Heart right ventricle (tissue), 16 donors: Measurements from ENCODE around the gene GREB1L. TPM values are rescaled to one million over a fixed set of nuclear protein-coding genes. Genes with fewer than 3 reads are reported as not detected.

ENCODE experiments used
- ATAC-seq, 8 donors: fragments of 200-7000 bp; cut with Tn5 transposase; one replicate each; pipeline ENCODE4 v1.9.1; 2020; ENCODE audit warnings: mild to moderate bottlenecking in 8 of 8, moderate library complexity in 8 of 8, moderate number of reproducible peaks in 1 of 8
- DNase-seq, 2 donors: peaks; one replicate each; pipeline ENCODE4 v3.0.0-alpha.2; 2020
- H3K27ac ChIP-seq, 10 donors: fragments of 200-600 bp; sonication (generic) in 2 of 10; one replicate each; pipeline versions ENCODE4 v1.5.0 to v1.8.0; 2020 to 2022; ENCODE audit warnings: mild to moderate bottlenecking in 3 of 10
- H3K27me3 ChIP-seq, 7 donors: fragments of 200-600 bp; one replicate each; pipeline ENCODE4 v1.8.0; 2021 to 2022; ENCODE audit warnings: mild to moderate bottlenecking in 2 of 7
- H3K36me3 ChIP-seq, 9 donors: fragments of 200-600 bp; sonication (generic) in 1 of 9; one replicate each; pipeline versions ENCODE4 v1.5.0 to v1.8.0; 2020 to 2022; ENCODE audit warnings: mild to moderate bottlenecking in 2 of 9
- H3K4me1 ChIP-seq, 9 donors: fragments of 200-600 bp; sonication (generic) in 1 of 9; one replicate each; pipeline versions ENCODE4 v1.5.0 to v1.8.0; 2020 to 2022; ENCODE audit warnings: mild to moderate bottlenecking in 4 of 9
- H3K4me3 ChIP-seq, 10 donors: fragments of 200-600 bp; sonication (generic) in 2 of 10; one replicate each; pipeline versions ENCODE4 v1.5.0 to v1.8.0; 2020 to 2022; ENCODE audit warnings: mild to moderate bottlenecking in 7 of 10, moderate library complexity in 2 of 10
- H3K9me3 ChIP-seq, 11 donors: fragments of 200-600 bp in 10 of 11; sonication (generic) in 2 of 11; one replicate each; pipeline versions ENCODE4 v1.5.0 to v1.8.0; 2013 to 2022; ENCODE audit warnings: mild to moderate bottlenecking in 2 of 11, control low read depth in 1 of 11, moderate library complexity in 1 of 11
- WGBS, 2 donors: extraction: QIAGEN DNeasy Blood & Tissue Kit; methylation state at CpG; one replicate each; pipeline ENCODE4 v1.1.7; 2013; ENCODE audit warnings: inconsistent platforms in 1 of 2; 5-methylcytosine and 5-hydroxymethylcytosine counted together
- intact Hi-C, 10 donors: fragments of 100-400 bp; cut with DNase I; formaldehyde crosslinking; loops; one replicate each; pipeline versions ENCODE4 v1.11.1 to v1.14.2; 2022
- polyA plus RNA-seq, 2 donors: library from polyadenylated mRNA; stranded (reverse); fragments of 200-250 nt; gene quantifications; one replicate each; pipeline ENCODE4 v1.2.3, GENCODE V29; 2013
- total RNA-seq, 10 donors: library from RNA; stranded (reverse); fragmentation: NEBNext Ultra II Directional in 3 of 10; extraction: Animal tissue kit (Norgen Biotek cat#: 25700) in 3 of 10; gene quantifications; one replicate each; pipeline versions ENCODE4 v1.2.1 to v1.2.4, GENCODE V29; 2021 to 2023
- TF ChIP-seq, protein P1 (sequence below), 9 donors: fragments of 200-600 bp; sonication (generic) in 2 of 9; IDR thresholded peaks; one replicate each; pipeline versions ENCODE4 v1.5.0 to v1.8.0; 2021 to 2022; ENCODE audit warnings: antibody characterized with exemption in 9 of 9, mild to moderate bottlenecking in 5 of 9, moderate library complexity in 1 of 9
- donor health status: Arrhythmogenic right ventricular cardiomyopathy.
- donor health status: ischemic (EF 13 %, LVEDD 7.1; RV severe dilation, severe dysfunction).
- donor health status: healthy with polysubstance abuse.
- donor health status: DM: no; HTN: yes; CAD: no.
- donor health status: DM: no; HTN: no; CAD: no.
- donor health status: ischemic (EF 25% LVEDD 6.9; RV normal size, moderate dysfunction).
- donor health status: ischemic (EF 25% LVEDD 5.7; RV mildly dilated, moderate dysfunction).
- donor health status: healthy.
- donor health status: DM: yes; HTN: yes; CAD: no.
- donor health status: Ischemic cardiomyopathy.
- donor health status: ischemic (EF 35%, LVEDD 5.7; RV mildly dilated, moderate dysfunction).
- donor health status: nonischemic (EF 11% LVEDD 7.7; RV severe dilation, severe dysfunction).
- donor health status: DM: yes; HTN: yes; CAD: no.
- donor health status: PGD.
- donor health status: ischemic (EF 29% LVEDD 5.4; RV normal size, mild dysfunction).
- donor health status: nonischemic (EF 23%, LVEDD 6.1; RV moderate dilation, normal function).

Gene GREB1L
- total and polyA plus RNA-seq, 12 donors, result 0.54 to 14.3 (median 10.9) TPM

DNA sequence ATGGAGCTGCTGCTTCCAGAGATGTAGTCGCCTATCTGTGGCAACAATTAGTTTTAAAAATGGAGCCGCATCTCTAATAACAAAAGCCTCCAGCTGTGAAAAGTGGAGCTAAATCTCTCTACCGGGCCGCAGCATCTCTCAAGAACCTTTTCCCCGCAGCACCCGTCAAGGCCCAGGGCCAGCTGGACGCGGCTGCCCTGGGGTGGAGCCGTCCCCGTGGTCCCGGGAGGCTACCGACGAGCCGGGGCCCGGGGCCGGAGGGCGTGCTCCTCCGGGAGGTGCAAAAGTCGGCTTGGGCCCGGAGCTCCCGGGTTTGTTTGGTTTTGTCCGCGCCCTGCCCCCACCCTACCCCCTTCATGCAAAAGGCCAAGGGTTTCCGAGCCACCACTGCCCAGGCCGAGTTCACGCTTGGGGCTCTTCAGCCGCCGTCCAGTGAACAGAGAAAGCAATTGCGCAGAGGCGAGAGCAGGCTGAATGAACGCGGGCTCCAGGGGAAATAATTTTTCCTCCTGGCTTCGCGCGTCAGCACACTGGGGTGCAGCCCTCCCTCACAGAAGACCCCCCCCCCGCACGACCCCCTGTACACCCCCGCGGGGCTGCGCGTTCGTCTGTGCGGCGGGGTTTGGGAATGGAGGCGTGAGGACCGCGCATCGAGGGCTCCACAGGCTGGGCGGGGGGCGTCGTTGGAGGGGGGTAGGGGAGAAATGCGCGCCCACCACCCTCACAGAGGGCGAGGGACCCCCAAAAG lies 557 bp upstream of the GREB1L start:
- 2 to 3% methylated on average over 54 of the region's 54 CpGs for WGBS, 2 donors
- TF ChIP-seq, protein P1, sequence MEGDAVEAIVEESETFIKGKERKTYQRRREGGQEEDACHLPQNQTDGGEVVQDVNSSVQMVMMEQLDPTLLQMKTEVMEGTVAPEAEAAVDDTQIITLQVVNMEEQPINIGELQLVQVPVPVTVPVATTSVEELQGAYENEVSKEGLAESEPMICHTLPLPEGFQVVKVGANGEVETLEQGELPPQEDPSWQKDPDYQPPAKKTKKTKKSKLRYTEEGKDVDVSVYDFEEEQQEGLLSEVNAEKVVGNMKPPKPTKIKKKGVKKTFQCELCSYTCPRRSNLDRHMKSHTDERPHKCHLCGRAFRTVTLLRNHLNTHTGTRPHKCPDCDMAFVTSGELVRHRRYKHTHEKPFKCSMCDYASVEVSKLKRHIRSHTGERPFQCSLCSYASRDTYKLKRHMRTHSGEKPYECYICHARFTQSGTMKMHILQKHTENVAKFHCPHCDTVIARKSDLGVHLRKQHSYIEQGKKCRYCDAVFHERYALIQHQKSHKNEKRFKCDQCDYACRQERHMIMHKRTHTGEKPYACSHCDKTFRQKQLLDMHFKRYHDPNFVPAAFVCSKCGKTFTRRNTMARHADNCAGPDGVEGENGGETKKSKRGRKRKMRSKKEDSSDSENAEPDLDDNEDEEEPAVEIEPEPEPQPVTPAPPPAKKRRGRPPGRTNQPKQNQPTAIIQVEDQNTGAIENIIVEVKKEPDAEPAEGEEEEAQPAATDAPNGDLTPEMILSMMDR (IDR thresholded peaks at IDR 0.05), result no peak
- peaks cover 0 to 21% (median 16%) of the 10 kb centered on the region in 9 donors for H3K4me1 ChIP-seq
- intact Hi-C loops, result loop anchor here in 6 of 10 donors (2.0 to 10.0 kb wide), 8 partner anchors 63 to 203 kb away; no protein-coding TSS in a partner anchor
- no peaks in the 10 kb centered on the region for H3K36me3 ChIP-seq
- peak overlapping the region in 8 of 10 donors; percentile 12 to 77 (median 50) for H3K27ac ChIP-seq
- ATAC-seq (peak; percentile 4 to 62 (median 46)), DNase-seq (peak; percentile 3 to 31)
- peaks cover 0 to 75% (median 46%) of the 10 kb centered on the region in 7 donors for H3K27me3 ChIP-seq
- H3K9me3 ChIP-seq, result no peaks in the 10 kb centered on the region
- H3K4me3 ChIP-seq, result peak overlapping the region in 9 of 10 donors; percentile 56 to 71 (median 66)

DNA sequence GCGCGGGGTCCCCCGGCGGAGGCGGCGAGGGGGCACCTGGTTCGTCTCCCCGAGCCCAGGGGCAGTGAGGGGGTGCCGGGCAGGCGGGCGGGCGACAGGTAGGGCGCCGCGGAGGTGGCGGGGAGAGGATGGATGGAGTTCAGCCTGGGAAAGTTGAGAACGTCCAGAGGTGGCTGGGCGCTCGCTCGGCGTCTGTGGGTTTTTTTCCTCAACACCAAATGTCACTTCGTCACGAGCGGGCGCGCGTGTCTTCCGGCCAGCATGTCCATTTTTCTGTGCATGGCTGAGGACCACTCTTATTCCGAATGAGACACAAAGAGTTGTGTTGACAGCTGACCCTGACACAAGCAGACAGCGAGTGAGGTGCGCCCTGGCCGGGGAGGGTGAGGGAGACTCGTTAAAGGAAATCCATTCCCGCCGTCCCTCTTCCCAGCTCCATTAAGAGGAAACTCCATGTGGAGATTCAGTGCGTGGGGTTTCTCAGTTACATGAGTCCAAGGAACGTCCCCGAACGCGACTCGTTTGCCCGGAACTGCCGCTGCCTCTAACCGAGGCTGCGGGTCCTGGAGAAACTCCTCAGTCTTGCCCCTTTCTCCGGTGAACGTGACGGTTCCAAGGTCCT lies 859 bp downstream of the GREB1L start:
- Histone ChIP-seq H3K4me1 (peaks cover 0 to 21% (median 16%) of the 10 kb centered on the region in 9 donors), H3K9me3 (no peaks in the 10 kb centered on the region), H3K27ac (peak overlapping the region in 7 of 10 donors; percentile 12 to 77 (median 65)), H3K36me3 (no peaks in the 10 kb centered on the region), H3K27me3 (peaks cover 0 to 80% (median 46%) of the 10 kb centered on the region in 7 donors), H3K4me3 (peak overlapping the region; percentile 48 to 71 (median 66))
- TF ChIP-seq, protein P1 (IDR thresholded peaks at IDR 0.05), result no peak
- ATAC-seq (peak in 7 of 8 donors; percentile 22 to 63 (median 40)), DNase-seq (peak; percentile 4 to 17)
- intact Hi-C loops, result loop anchor here in 6 of 10 donors (2.0 to 10.0 kb wide), 8 partner anchors 62 to 202 kb away; no protein-coding TSS in a partner anchor
- 1 to 2% methylated on average over 48 of the region's 48 CpGs for WGBS, 2 donors

DNA sequence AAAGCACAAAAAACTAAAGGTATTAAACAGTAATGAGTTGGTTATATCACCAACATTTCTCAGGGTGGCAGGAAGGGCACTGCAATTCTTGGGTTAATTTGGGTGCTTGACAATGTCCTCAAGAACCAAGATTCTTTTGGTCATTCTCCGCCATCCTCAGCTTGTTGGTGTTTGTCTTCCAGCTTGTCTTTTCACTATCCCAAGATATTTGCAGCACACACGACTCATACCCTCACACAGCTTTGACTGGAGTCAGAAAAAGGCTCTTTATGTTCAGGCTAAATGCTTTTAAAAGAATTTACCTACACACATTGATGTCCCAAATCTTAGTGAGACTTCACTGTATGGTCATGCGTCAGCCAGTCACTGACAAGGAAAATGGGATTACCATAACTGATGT lies 12.5 kb downstream of the GREB1L start:
- no peak for ATAC-seq
- DNase-seq, result no peak
- Histone ChIP-seq H3K4me3 (no peak overlapping the region), H3K27me3 (peaks cover 0 to 4% (median 0%) of the 10 kb centered on the region in 7 donors), H3K9me3 (no peaks in the 10 kb centered on the region), H3K27ac (no peak overlapping the region), H3K36me3 (no peaks in the 10 kb centered on the region), H3K4me1 (peaks cover 0 to 14% (median 0%) of the 10 kb centered on the region in 9 donors)
- intact Hi-C loops, result loop anchor here in 1 of 10 donors (10.0 kb wide), 1 partner anchor 70 kb away; no protein-coding TSS in a partner anchor
- 80 to 87% methylated on average over 3 of the region's 3 CpGs for WGBS, 2 donors
- TF ChIP-seq, protein P1 (IDR thresholded peaks at IDR 0.05), result no peak

DNA sequence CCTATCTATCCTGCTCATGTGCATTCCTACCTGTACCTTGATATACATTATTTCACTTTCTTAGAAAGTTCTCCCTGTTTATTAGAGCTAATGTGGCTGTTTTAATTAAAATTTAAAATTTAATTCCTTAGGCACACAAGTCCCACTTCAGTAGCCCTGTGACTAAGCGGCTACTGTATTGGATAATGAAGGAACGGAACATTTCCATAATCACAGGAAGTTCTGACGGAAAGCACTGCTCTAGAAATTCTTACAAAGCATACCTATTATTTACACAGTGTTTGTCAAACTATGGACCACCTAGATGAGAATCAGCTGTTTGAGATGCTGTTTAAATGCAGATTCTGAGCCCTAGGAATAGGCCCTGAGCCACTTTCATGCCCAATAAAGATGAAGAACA lies 13.2 kb downstream of the GREB1L start:
- 66 to 70% methylated on average over 3 of the region's 3 CpGs for WGBS, 2 donors
- Histone ChIP-seq H3K4me1 (peaks cover 0 to 9% (median 0%) of the 10 kb centered on the region in 9 donors), H3K9me3 (no peaks in the 10 kb centered on the region), H3K27ac (no peak overlapping the region), H3K27me3 (peaks cover 0 to 4% (median 0%) of the 10 kb centered on the region in 7 donors), H3K4me3 (no peak overlapping the region), H3K36me3 (no peaks in the 10 kb centered on the region)
- intact Hi-C loops, result loop anchor here in 1 of 10 donors (10.0 kb wide), 1 partner anchor 70 kb away; no protein-coding TSS in a partner anchor
- TF ChIP-seq, protein P1 (IDR thresholded peaks at IDR 0.05), result no peak
- ATAC-seq, result no peak
- no peak for DNase-seq
